HEK293 (cell line): Measurements from ENCODE around the gene SLC39A11.

Experiments
- GLI4 ChIP-seq: fragments of 450-650 bp; formaldehyde crosslinking; IDR thresholded peaks from 2 replicates; pipeline ENCODE4 v1.5.1; 2016; ENCODE audit warnings: missing biosample characterization, missing genetic modification characterization
- HOXD13 ChIP-seq: sonication (generic); formaldehyde crosslinking; IDR thresholded peaks from 2 replicates; pipeline ENCODE4 v1.8.0; 2022; ENCODE audit warnings: missing genetic modification reagents, borderline replicate concordance
- ZBTB1 ChIP-seq: fragments of 450-650 bp; formaldehyde crosslinking; IDR thresholded peaks from 2 replicates; pipeline ENCODE4 v1.5.1; 2016; ENCODE audit warnings: missing biosample characterization, missing genetic modification characterization
- ZNF24 ChIP-seq: fragments of 450-650 bp; formaldehyde crosslinking; IDR thresholded peaks from 2 replicates; pipeline ENCODE4 v1.5.1; 2016; ENCODE audit warnings: missing biosample characterization, missing genetic modification characterization
- ZNF341 ChIP-seq: fragments of 450-650 bp; formaldehyde crosslinking; IDR thresholded peaks from 2 replicates; pipeline ENCODE4; 2016; ENCODE audit warnings: low read depth, missing biosample characterization, missing genetic modification characterization
- TF ChIP-seq, protein P1 (sequence below): fragments of 450-650 bp; formaldehyde crosslinking; IDR thresholded peaks from 2 replicates; pipeline ENCODE4 v1.5.1; 2016; ENCODE audit warnings: missing biosample characterization, missing genetic modification characterization
- TF ChIP-seq, protein P2 (sequence below): fragments of 450-650 bp; formaldehyde crosslinking; IDR thresholded peaks from 2 replicates; pipeline ENCODE4 v1.5.1; 2016; ENCODE audit warnings: missing biosample characterization, missing genetic modification characterization, low read depth

DNA sequence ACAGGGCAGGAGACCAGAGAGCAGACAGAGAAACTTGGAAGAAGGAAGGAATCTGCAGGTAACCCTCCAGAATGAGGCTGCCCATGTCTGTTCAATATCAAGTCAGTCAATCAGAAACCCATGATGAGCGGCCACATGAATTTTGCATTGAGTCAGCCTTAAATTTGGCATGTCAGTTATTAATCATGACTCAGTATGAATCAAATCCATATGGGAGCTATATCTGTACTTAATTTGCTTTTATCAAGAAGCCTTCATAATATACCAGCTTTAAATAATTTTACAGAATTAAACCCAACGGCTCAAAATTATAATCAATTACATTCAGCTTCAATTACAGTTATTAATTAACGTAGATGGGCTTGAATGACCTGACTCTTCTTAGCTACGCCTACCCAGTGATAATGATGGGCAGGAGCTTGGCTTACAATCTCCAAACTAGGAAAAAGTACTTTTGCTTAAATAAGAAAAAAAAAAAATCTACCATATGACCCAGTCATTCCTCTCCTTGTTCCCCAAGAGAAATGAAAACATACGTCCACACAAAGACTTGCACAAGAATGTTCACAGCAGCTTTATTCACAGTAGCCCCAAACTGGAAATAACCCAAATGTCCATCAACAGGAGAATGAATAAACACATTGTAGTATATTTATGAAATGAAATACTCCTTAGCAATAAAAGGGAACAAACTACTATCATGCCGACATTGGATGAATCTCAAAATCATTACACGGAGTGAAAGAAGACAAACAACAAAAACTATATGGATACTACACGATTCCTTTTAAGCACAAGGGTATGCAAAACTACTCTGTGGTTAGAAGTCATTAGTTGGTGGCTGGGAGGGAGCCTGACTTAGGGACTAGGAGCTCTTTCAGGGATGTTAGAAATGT lies 48.6 kb downstream of the SLC39A11 start:
- TF ChIP-seq, protein P1, sequence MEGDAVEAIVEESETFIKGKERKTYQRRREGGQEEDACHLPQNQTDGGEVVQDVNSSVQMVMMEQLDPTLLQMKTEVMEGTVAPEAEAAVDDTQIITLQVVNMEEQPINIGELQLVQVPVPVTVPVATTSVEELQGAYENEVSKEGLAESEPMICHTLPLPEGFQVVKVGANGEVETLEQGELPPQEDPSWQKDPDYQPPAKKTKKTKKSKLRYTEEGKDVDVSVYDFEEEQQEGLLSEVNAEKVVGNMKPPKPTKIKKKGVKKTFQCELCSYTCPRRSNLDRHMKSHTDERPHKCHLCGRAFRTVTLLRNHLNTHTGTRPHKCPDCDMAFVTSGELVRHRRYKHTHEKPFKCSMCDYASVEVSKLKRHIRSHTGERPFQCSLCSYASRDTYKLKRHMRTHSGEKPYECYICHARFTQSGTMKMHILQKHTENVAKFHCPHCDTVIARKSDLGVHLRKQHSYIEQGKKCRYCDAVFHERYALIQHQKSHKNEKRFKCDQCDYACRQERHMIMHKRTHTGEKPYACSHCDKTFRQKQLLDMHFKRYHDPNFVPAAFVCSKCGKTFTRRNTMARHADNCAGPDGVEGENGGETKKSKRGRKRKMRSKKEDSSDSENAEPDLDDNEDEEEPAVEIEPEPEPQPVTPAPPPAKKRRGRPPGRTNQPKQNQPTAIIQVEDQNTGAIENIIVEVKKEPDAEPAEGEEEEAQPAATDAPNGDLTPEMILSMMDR (tag by site-specific recombination), result no peak
- TF ChIP-seq GLI4 (tag by site-specific recombination) (no peak), HOXD13 (CRISPR knock-in tag) (no peak), ZBTB1 (tag by site-specific recombination) (no peak), ZNF24 (tag by site-specific recombination) (no peak), ZNF341 (tag by site-specific recombination) (no peak)
- TF ChIP-seq, protein P2, sequence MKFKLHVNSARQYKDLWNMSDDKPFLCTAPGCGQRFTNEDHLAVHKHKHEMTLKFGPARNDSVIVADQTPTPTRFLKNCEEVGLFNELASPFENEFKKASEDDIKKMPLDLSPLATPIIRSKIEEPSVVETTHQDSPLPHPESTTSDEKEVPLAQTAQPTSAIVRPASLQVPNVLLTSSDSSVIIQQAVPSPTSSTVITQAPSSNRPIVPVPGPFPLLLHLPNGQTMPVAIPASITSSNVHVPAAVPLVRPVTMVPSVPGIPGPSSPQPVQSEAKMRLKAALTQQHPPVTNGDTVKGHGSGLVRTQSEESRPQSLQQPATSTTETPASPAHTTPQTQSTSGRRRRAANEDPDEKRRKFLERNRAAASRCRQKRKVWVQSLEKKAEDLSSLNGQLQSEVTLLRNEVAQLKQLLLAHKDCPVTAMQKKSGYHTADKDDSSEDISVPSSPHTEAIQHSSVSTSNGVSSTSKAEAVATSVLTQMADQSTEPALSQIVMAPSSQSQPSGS (tag by site-specific recombination), result no peak
